Erythroblast (primary cell): ENCODE measurements around the gene TIMM50.

Experiments
- GATA1 ChIP-seq: IDR thresholded peaks from 2 replicates; pipeline ENCODE4 v1.6.1; 2011; ENCODE audit warnings: low read depth, mild to moderate bottlenecking, control low read depth, low read length, moderate library complexity
- POLR2A ChIP-seq: IDR thresholded peaks from 2 replicates; pipeline ENCODE4 v1.6.1; 2011; ENCODE audit warnings: mild to moderate bottlenecking, low read length

DNA sequence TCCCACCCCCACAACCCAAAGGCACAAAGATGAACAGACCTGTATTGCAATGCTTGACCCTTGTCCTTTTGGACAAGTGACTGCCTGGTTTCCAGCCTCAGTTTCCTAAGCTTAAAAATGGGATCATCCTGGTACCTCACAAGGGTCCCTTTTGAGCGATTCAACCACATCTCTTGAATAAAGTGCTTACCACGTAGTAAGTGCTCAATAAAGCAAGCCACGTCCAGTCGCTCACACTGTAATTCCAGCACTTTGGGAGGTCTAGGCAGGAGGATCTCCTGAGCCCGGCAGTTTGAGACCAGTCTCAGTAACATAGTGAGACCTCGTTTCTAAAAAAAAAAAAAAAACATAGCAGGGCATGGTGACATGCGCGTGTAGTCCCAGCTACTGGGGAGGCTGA is 19.3 kb downstream of the TIMM50 start:
- TF ChIP-seq POLR2A (no peak), GATA1 (no peak)
